Activated T-cell treated with anti-CD3 and anti-CD28 coated beads for 24 hours (primary cell): ENCODE data around the gene SNX30.

ENCODE experiments used
- DNase-seq: peaks from one replicate; pipeline ENCODE4 v3.0.0-alpha.2; 2020; ENCODE audit warnings: low read depth

SNX30 gene

DNA sequence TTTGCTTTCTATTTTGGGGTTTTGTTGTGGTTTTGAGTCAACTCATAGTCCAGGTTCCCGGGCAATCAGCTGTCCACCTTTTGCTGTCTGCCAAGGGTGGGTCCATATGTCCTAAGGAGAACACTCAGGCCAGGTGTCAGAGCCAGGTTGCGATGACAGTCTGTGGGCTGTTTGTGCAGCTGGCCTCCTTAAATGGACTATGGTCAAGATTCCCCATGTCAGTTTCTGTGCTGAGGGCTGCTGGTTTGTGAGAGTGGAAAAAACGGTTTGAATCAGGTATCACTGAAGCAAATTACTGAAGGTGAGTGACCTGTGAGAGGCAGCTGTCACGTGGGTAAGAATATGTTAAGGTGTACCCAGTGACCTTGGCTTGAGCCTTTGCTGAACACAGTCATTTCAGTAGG is 33.0 kb downstream of the SNX30 start:
- DNase-seq = no peak

DNA sequence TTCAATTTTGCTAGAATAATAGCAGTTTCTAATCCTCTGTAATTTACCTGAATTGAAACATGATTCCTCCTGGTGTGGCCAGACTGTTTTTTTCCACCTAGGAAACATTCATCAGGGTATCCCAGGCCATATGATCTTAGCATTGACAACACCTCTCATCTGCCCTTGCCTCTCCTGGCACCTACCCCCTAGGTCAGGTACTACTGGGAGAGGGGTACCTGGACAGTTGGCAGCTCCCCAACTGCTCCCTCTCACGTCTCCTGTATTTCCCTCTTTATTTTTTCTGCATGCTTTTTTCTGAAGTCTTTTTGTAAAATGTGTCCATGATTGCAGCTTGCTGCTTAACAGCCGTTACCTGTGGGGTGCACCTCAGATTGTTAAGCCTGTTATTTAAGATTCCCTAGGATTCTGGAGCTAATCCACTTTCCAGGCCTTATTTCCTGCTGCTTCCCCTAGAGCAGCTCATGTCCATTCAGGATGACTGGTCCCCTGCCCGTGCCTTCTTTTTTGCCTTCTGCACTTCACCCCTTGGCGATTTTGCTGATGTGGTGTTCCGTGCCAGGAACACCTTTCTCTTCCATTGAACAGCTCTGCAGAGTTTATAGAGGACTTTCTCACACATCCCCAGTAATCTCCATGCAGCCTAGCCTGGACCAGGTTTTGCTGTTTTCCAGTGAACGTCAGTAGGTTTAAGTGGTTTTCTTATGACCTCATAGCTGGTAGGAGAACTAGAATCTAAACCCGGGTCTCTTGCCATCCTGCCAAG is 33.6 kb downstream of the SNX30 start:
- DNase-seq = no peak

DNA sequence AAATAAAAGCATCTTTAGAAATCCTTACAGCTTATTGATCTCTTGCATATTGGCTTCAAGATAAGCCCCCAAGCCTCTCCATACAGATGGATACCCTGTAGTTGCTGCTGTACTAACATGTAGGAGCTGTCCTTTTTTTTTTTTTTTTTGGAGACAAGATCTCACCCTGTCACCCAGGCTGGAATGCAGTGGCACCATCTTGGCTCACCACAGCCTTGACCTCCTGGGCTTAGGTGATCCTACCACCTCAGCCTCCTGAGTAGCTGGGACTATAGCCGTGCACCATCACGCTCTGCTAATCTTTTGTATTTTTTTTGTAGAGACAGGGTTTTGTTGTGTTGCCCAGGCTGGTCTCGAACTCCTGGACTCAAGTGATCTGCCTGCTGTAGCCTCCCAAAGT is 35.4 kb downstream of the SNX30 start:
- DNase-seq = no peak

DNA sequence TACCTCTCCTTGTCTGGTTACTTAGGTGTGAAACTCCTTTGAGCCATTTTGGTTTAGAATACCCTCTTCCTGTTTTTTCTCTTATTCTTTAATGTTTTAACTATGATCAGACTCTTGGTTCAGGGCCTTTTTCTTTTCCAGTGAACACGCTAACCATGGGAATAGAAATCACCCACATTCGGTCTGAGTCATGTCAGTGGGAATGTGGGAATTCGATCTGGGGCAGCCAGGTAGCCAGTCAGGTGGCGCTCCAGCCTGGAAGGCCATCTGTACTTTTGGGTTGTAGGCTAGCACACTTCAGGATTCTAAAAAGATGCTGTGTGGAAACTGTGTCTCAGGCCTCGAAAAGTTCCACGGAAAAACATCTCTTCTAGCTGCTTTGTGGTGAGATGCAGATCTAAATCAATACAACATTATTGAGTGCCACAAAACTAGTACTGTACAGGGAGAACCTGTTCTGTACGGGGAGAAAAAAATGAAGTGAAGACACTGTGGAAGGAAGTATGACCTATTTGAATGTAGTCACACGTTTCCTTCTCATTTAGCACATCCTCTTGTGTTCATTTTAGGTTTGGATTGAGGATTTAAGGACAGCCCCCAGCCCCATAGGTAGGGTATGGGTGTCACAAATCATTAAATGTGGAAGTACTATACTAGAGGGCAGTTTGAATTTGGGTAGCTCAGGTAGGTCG is 36.4 kb downstream of the SNX30 start:
- no peak for DNase-seq

DNA sequence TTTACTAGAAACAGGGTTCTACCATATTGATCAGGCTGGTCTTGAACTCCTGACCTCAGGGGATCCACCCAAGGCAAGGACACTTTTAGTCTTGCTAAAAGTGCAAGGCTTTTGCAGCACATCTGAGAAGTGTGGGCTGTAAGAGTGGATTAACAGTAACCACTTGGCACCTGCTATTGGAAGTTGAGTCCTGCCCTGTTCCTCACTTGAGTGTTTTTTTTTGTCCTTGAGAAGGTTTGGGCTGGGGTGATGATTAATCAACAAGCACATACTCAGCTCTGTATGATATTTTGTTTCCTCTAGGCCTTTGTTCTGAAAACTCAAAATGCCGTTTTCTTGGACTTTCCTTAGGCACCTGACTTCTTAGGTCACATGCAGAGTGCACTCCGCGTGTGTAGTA is 37.4 kb downstream of the SNX30 start:
- DNase-seq = no peak

DNA sequence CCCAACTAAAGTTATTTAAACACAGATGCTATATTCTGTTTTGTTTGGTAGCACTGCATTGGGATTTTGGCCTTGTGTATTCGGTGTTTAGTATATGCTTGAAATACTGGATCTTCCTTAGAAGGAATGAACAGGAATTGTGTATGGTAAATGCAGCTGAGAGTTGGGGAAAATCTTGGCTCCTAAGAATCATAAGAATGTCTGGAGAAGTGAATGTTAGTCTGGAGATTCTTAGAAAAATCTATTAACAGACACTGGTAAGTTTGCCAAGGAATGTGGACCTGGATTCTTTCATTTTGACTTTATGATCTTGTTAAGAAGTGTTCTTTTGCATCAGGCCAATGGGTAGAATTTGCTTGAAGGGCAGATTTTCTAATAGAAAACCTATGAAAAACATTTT is 38.9 kb downstream of the SNX30 start:
- no peak for DNase-seq

DNA sequence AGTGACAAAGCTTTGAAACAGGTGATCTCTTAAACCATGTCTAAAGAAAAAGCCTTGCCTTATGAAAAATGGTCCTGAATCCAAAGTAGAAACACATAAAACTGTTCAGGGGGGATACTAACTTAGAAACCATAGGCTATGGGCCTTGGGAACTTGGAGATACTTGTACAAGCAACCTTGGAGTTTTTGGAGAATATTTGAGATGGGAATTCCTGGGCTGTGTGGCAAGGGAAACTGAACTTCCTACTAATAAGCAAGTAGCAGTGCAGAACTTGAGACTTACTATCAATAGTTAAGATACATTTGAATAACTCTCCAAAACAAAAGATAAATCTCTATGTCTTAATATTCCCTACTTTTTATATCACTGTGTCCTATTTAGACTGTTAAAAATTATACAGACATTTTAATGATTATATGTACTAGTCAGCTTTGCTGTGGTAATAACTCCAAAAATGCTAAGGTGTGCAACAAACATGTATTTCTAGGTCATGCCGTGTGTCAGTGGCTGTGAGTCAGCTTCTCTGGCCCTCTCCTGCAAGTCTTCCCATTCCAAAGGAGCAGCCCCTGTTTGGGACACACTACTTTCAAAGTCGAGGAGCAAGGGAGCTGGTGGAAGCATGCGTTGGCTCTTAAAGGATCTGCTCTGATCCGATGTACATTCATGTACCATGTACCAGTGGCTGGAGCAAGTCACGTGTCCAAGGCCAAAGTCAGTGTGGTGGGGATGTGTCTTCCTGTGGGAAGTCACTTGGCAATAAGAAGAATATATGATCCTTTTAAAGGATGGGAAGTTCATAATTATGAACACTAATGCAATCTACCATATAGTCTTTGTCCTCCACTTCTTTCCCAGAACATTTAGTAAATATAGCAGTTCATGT is 39.6 kb downstream of the SNX30 start:
- no peak for DNase-seq

DNA sequence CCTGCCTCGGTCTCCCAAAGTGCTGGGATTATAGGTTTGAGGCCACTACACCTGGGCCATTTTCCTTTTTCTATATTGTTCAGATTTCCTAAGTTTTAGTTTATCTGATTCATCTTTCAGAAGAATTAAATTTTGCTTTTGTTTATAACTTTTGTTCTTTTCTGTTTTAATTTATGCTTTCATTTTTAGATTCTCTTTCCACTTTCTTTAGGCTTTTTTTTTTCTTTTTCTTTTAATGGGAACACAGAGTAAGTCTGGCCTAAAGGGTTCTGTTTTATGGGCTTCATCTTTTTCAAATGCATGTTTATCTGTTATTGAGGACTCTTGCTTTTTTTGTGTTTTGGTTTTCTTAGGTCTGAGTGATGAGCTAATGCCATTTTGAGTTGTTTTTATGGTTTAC is 42.1 kb downstream of the SNX30 start:
- DNase-seq = no peak

DNA sequence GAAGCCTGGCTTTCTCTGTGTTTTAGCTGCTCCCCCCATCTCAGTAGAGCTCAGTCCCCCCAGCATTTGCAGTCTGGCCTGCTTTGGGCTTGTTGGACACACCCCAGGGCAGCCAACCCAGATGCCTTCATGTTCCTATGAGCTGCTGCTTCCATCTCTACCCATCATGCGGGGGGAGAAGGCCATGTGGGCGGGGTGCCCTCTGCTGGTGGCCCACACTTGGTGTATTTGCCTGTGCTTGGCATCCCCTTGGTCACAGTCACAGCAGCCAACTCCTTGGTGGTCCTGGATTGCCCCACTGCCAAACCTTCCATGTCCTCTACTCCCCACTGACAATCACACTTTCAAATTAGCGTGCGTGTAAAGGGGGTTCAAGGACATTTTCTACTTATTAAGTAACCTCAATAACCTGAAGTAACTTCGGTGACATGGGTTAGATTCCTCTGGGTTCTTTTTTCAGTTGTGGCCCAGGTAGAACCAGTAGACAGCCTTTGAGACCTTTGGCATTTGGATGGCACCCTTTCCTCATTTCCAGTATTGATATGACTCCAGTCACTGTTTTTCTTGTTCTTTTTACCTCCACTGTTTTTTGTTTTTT is 42.8 kb downstream of the SNX30 start:
- DNase-seq = peak; percentile 75

DNA sequence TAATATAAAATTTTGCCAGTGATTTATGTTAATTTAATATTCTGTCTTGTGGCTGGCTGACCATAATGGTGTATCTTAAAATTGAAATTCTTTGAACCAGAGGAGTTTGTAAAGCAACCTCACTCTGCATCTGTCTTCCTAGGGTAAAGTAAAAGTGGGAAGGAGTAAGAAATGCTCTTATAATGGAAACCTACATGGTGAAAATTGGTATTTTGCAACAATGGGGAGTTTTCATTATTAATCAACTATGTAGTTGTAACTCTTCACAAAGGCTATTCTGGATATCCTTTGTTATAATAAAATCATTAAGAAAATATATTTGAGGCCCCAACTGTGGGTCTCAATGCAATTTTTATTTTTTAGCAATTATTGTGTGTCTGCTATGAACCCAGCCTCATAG is 44.2 kb downstream of the SNX30 start:
- DNase-seq = no peak

DNA sequence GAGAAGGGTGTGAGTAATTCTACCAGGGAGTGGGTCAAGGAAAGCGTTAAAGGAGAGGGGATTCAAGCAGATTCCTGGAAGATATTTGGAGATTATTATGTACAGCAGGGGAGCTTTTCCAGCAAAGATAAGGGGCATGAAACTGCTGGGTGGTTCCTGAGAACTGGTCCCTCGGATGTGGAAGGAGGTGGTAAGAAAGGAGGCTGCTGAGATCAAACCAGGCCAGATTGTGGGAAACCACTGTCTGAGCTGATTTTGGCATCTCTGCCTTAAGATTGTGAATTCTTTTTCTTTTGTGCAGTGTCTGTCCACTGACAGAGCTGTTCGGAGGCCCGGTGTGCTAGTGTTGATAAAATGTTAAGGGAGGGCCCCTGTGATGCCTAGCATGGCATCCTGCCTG is 45.4 kb downstream of the SNX30 start:
- no peak for DNase-seq

DNA sequence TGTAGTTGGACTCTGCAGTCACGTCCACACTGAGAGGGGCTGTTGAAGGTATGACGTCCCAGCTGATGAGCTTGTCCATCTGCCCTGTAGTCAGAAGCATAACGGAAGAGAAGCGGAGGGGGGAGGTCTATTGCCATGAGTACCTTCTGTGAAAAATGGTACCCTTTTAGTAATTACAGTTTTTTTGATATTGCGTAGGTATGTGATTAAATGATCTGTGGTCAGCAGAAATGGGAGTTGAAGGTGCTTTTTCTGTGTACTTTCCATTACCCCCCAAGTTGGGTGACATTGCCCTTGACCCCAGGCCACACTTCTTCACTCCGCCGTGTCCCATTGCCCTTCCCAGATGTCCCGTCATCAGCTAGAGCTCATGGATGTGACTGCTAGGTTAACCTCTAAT is 45.9 kb downstream of the SNX30 start:
- no peak for DNase-seq

DNA sequence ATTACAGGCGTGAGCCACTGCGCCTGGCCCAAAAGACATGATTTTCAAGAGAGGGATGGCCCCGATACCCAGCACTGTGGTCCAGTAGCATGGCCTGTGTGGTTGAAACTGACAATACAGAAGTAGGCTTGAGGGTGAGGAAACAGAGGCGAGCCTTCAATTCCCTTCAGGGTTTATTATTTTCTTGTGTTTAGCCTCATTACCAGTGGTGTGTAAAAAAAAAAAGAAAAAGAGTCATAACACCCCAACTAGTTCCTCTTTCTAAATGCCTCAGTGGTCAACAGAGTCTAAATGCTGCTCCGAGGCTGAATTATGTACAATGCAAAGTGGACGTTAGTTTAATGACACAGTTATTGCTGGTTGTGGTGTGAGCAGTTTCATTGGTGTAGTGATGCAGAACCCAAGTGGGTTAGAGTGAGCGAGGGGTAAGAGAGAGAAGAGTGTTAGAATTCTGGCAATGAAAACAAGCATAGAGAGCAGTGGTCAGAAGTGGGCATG is 58.8 kb downstream of the SNX30 start:
- no peak for DNase-seq

DNA sequence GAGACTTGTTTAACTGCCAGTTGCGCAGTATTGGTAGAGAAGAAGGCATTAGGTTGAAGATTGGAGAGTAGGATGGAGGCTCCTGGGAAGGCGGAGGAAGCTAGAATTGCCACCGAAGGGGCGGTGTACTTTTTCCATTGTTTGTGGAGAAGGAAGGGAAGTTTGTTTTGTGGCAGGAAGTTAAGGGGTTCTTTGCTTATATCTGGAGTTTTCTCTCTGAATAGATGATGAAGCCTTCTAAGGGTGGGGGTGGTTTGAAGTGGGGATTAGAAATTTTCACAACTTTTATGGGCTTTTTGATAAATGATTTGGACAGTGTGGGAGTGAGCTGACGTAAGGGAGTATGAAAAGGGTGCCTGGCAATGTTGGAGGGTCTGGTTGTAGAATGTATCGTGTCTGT is 59.3 kb downstream of the SNX30 start:
- no peak for DNase-seq

DNA sequence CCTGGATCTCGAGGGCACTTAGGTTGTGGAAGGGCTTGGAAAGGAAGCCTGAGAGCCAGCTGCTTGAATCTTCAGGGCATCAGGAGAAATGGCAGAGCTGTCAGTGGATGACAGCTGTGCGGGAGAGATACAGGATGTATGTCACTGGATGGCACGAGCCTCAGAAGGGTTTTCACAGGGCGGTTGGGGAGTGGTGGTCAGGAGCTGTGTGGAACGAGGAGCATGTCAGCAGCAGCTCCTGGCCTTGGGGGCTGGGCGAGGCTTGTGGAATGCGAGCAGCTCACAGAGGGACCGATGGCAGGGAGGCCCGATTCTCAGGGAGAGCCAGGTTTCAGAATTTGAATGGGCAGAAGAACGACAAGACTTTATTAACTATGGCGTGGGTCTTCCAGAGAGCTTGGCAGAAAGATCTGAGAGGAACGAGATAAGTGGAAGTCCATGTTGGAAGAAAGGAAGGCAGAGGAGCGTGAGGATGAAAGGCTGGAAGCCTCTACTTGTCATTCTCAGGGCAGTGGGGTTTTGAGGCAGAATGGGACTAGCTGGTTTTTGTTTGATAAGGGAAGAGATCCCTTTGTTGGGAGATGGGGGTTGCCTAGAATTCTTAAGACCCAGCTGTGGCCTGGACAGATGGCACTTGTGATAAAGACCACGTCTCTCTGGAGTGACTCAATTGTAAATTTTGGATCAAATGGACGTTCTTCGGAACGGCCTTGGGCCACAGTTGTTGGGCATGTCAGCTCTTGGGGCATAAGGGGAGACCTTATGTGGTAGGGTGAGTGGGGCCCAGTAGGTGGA is 60.3 kb downstream of the SNX30 start:
- DNase-seq = no peak

DNA sequence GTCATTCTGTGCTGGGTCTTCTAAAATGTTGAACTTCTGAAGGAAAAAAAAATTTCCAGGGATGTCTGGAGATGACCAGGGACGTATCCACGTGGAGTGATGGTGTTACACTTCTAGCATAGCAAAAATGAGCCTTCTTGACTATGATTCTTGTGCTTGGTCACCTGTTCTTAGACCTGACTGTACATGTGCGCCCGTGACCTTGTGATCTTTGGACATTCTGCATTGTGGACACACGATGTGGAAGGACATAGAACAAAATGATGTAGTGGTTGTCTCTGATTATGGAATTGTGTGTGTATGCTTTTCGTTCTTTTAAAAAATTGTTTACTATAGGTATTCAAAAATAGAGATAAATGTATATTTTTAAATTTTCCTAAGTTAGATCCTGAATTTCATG is 61.0 kb downstream of the SNX30 start:
- no peak for DNase-seq

DNA sequence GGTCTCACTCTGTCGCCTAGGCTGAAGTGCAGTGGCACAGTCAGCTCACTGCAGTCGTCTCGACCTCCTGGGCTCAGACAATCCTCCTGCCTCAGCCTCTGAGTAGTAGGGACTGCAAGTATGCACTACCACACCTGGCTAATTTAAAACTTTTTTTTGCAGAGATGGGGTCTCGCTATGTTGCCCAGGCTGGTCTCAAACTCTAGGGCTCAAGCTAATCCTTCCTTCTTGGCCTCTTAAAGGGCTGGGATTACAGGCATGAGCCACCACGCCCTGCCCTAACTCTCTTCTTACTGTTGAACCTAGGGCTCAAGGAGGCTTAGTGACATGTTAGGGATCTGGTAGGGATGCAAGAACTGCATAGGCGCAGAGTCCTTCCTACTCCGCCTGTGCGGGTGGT is 65.3 kb downstream of the SNX30 start:
- DNase-seq = no peak

DNA sequence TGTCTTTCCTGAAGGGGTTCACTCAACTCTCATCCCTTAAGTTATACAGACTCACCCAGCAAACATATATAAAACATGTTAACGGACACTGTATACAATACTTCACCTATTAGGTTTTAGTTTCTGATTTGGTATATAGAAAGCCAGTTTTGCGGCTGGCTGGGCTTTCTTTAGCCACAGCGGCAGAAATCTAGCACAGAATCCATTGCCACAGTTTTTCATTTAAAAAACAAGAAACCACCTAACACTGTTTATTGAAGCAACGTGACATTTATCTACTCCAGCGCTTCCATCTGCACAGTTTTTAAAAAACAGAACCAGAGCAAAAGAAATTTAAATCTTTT is 67.3 kb downstream of the SNX30 start:
- no peak for DNase-seq

DNA sequence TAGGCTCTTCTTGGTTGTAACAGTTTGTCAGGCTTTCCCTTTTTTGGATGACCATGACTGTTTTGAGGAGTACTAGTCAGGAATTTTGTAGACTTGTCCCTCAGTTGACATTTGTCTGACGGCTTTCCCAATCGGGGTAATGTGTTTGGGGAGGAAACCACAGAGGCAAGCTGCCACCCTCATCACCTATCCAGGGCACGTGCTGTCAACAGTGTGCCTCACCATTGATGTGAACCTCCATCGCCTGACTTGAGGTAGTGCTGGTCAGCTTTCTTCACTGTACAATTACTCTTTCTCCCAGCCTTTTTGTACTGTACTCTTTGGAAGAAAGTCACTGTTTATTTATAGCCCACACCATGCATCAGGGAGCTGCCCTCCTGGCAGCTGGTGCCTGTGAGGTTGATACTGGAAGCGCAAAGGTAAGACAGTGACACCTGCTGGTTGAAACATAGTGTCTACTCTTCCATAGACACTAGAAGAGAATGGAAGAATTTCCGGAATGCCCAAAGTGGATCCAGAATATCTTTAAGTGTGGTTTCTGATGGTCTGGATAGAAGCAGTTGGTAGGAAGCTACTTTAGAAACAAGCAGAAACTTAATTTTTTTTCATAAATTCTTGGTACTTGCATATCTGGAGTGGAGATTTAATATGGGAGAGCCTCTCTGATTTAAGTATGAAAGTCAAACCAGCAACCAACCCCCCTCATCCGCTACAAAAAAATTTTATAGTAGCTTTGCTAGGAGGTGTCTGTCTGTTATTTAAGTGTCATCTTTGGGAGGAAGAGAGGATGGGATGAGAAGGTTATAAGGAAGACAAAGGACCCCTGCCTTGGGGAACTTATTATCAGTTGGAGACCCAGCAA is 69.3 kb downstream of the SNX30 start:
- no peak for DNase-seq

DNA sequence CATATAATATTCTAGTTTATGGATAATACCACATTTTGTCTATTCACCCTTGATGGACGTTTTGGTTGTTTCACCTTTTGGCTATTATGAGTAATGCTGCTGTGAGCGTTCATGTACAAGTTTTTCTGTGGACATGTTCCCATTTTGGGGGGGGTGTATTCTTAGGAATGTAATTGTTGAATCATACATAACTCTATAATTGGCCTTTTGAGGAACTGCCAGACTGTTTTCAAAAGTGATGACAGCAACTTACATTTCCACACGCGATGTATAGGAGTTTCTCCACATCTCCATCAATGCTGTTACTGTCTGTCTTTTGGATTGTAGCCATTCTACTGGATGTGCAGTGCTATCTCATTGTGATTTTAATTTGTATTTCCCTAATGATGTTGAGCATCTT is 70.3 kb downstream of the SNX30 start:
- no peak for DNase-seq

DNA sequence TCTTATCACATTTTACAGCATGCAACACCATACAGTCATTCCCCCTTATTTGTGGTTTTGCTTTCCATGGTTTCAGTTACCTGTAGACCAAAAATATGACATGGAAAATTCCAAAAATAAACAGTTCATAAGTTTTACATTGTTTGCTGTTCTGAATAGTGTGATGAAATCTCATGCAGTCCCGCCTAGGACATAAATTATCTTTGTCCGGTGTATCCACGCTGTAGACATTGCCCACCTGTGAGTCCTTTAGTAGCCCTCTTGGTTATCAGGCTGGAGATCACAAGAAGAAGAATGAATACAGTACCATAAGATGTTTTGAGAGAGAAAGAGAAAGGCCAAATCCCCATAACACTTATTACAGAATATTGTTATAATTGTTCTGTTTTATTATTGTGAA is 72.1 kb downstream of the SNX30 start:
- no peak for DNase-seq
